ENCODE measurements around the gene CDADC1.

DNA sequence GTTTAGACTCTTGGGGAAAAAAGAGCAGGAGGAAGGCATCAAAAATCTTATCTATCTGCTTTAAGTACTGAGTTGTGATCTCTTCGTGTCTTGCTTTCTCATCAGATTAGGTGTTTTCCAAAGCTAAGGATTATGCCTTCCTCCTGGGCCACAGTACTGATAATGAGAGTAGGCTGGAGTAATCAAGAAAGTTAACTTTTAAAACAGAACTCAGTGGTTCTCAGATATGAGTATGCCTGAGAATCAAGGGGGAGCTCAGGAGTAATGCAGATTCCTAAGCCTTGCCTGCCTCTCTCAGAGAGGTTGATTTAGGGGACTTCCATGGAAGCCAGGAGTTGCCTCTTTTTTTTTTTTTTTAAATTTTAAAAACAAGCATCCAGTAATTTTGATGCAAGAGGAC is 23.5 kb downstream of the CDADC1 start:
- TF ChIP-seq POLR2A (IDR thresholded peaks at IDR 0.05) = no peak
- TF ChIP-seq, protein P1, sequence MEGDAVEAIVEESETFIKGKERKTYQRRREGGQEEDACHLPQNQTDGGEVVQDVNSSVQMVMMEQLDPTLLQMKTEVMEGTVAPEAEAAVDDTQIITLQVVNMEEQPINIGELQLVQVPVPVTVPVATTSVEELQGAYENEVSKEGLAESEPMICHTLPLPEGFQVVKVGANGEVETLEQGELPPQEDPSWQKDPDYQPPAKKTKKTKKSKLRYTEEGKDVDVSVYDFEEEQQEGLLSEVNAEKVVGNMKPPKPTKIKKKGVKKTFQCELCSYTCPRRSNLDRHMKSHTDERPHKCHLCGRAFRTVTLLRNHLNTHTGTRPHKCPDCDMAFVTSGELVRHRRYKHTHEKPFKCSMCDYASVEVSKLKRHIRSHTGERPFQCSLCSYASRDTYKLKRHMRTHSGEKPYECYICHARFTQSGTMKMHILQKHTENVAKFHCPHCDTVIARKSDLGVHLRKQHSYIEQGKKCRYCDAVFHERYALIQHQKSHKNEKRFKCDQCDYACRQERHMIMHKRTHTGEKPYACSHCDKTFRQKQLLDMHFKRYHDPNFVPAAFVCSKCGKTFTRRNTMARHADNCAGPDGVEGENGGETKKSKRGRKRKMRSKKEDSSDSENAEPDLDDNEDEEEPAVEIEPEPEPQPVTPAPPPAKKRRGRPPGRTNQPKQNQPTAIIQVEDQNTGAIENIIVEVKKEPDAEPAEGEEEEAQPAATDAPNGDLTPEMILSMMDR (IDR thresholded peaks at IDR 0.05) = no peak

All from esophagus squamous epithelium (tissue), 4 donors.